Suprapubic skin (tissue), 4 donors: ENCODE measurements around the gene NUDCD2. TPM values are rescaled to one million over a fixed set of nuclear protein-coding genes. Genes with fewer than 3 reads are reported as not detected.

ENCODE experiments used
- DNase-seq, 2 donors: peaks; one replicate each; pipeline ENCODE4 v3.0.0-alpha.2; 2019; ENCODE audit warnings: low spot score in 2 of 2
- H3K27ac ChIP-seq: fragments of 200-600 bp; sonication (generic); one replicate; pipeline ENCODE4 v1.5.1; 2019
- H3K27me3 ChIP-seq: fragments of 200-600 bp; sonication (generic); one replicate; pipeline ENCODE4 v1.5.1; 2019
- H3K36me3 ChIP-seq: fragments of 200-600 bp; sonication (generic); one replicate; pipeline ENCODE4 v1.5.1; 2019
- H3K4me1 ChIP-seq: fragments of 200-600 bp; sonication (generic); one replicate; pipeline ENCODE4 v1.5.1; 2019
- H3K4me3 ChIP-seq: fragments of 200-600 bp; sonication (generic); one replicate; pipeline ENCODE4 v1.5.1; 2019; ENCODE audit warnings: mild to moderate bottlenecking
- H3K9me3 ChIP-seq: fragments of 200-600 bp; sonication (generic); one replicate; pipeline ENCODE4 v1.5.1; 2019
- CTCF ChIP-seq, 2 donors: fragments of 200-600 bp in 1 of 2; fragments of 450-650 bp in 1 of 2; sonication (generic) in 1 of 2; IDR thresholded peaks; one replicate each; pipeline ENCODE4 v1.5.1; 2016 to 2019; ENCODE audit warnings: antibody characterized with exemption in 2 of 2, mild to moderate bottlenecking in 1 of 2, moderate library complexity in 1 of 2
- EP300 ChIP-seq: sonication (generic); formaldehyde crosslinking; IDR thresholded peaks from one replicate; pipeline ENCODE4 v1.6.1; 2017; ENCODE audit warnings: antibody characterized with exemption
- POLR2A ChIP-seq, 2 donors: fragments of 450-650 bp; IDR thresholded peaks; one replicate each; pipeline ENCODE4 v1.6.1; 2017; ENCODE audit warnings: antibody characterized with exemption in 2 of 2, mild to moderate bottlenecking in 2 of 2, moderate library complexity in 2 of 2
- POLR2AphosphoS5 ChIP-seq, 3 donors: sonication (generic); formaldehyde crosslinking; IDR thresholded peaks; one replicate each; pipeline ENCODE4 v1.6.1; 2017; ENCODE audit warnings: antibody characterized with exemption in 3 of 3
- WGBS: methylation state at CpG from one replicate; pipeline ENCODE4 v1.1.5; 2018; 5-methylcytosine and 5-hydroxymethylcytosine counted together
- total RNA-seq, 4 donors: library from RNA; depleted of rRNA; stranded (reverse); fragments of >200 nt; gene quantifications; one replicate each; pipeline ENCODE4 v1.1.0, GENCODE V29; 2016

Gene NUDCD2
- total RNA-seq, 4 donors from 2014 or later = 4.4 to 19.0 (median 6.1) TPM

GRCh38 chr5:163502521-163502920, 42.6 kb upstream of the NUDCD2 start:
- WGBS = 71% methylated on average over 8 of the region's 8 CpGs
- Histone ChIP-seq H3K27me3 (no peaks in the 10 kb centered on the region), H3K4me1 (peaks cover 32% of the 10 kb centered on the region), H3K9me3 (no peaks in the 10 kb centered on the region), H3K4me3 (peak overlapping the region; percentile 85), H3K36me3 (no peaks in the 10 kb centered on the region), H3K27ac (peak overlapping the region; percentile 99)
- DNase-seq = no peak
- no peak for TF ChIP-seq POLR2A (IDR thresholded peaks at IDR 0.05)
- no peak for TF ChIP-seq CTCF (IDR thresholded peaks at IDR 0.05)
- no peak for TF ChIP-seq POLR2AphosphoS5 (IDR thresholded peaks at IDR 0.05)

- no peak for DNase-seq
- H3K27ac ChIP-seq = no peak overlapping the region
- 83% methylated on average over 1 of the region's 1 CpG for WGBS
- H3K36me3 ChIP-seq = no peaks in the 10 kb centered on the region
- H3K9me3 ChIP-seq = no peaks in the 10 kb centered on the region
- peaks cover 14% of the 10 kb centered on the region for H3K4me1 ChIP-seq
- TF ChIP-seq POLR2AphosphoS5 (IDR thresholded peaks at IDR 0.05) (no peak), EP300 (no peak)
- no peak overlapping the region for H3K4me3 ChIP-seq
- H3K27me3 ChIP-seq = no peaks in the 10 kb centered on the region
Observed at GRCh38 chr5:163498886-163499285, 39.0 kb upstream of the NUDCD2 start.

GRCh38 chr5:163497315-163497714, 37.4 kb upstream of the NUDCD2 start:
- Histone ChIP-seq H3K27ac (no peak overlapping the region), H3K4me3 (no peak overlapping the region), H3K4me1 (peaks cover under 1% of the 10 kb centered on the region), H3K9me3 (no peaks in the 10 kb centered on the region), H3K27me3 (no peaks in the 10 kb centered on the region), H3K36me3 (no peaks in the 10 kb centered on the region)
- 85% methylated on average over 3 of the region's 3 CpGs for WGBS
- no peak for DNase-seq
- TF ChIP-seq POLR2A (IDR thresholded peaks at IDR 0.05) (no peak), EP300 (no peak), CTCF (IDR thresholded peaks at IDR 0.05) (no peak), POLR2AphosphoS5 (IDR thresholded peaks at IDR 0.05) (no peak)

- TF ChIP-seq EP300 (no peak), POLR2A (IDR thresholded peaks at IDR 0.05) (no peak), POLR2AphosphoS5 (IDR thresholded peaks at IDR 0.05) (no peak), CTCF (IDR thresholded peaks at IDR 0.05) (no peak)
- Histone ChIP-seq H3K4me1 (no peaks in the 10 kb centered on the region), H3K27ac (no peak overlapping the region), H3K27me3 (no peaks in the 10 kb centered on the region), H3K36me3 (no peaks in the 10 kb centered on the region), H3K4me3 (no peak overlapping the region), H3K9me3 (no peaks in the 10 kb centered on the region)
- no peak for DNase-seq
- WGBS = 100% methylated on average over 1 of the region's 1 CpG
Observed at GRCh38 chr5:163496286-163496685, 36.4 kb upstream of the NUDCD2 start.

GRCh38 chr5:163489745-163490075, 29.8 kb upstream of the NUDCD2 start:
- Histone ChIP-seq H3K4me1 (no peaks in the 10 kb centered on the region), H3K27me3 (no peaks in the 10 kb centered on the region), H3K4me3 (no peak overlapping the region), H3K9me3 (no peaks in the 10 kb centered on the region), H3K36me3 (no peaks in the 10 kb centered on the region), H3K27ac (no peak overlapping the region)
- TF ChIP-seq EP300 = no peak
- TF ChIP-seq POLR2A (IDR thresholded peaks at IDR 0.05) = no peak
- no peak for TF ChIP-seq POLR2AphosphoS5 (IDR thresholded peaks at IDR 0.05)
- no peak for TF ChIP-seq CTCF (IDR thresholded peaks at IDR 0.05)
- DNase-seq = no peak
- WGBS = 93% methylated on average over 3 of the region's 3 CpGs

GRCh38 chr5:163489055-163489744, 29.3 kb upstream of the NUDCD2 start:
- Histone ChIP-seq H3K27me3 (no peaks in the 10 kb centered on the region), H3K4me1 (no peaks in the 10 kb centered on the region), H3K27ac (no peak overlapping the region), H3K36me3 (no peaks in the 10 kb centered on the region), H3K9me3 (no peaks in the 10 kb centered on the region), H3K4me3 (no peak overlapping the region)
- no peak for DNase-seq
- TF ChIP-seq CTCF (IDR thresholded peaks at IDR 0.05) (no peak), POLR2A (IDR thresholded peaks at IDR 0.05) (no peak), POLR2AphosphoS5 (IDR thresholded peaks at IDR 0.05) (no peak), EP300 (no peak)
- 88% methylated on average over 6 of the region's 6 CpGs for WGBS
